GM18505 (cell line): ENCODE data around the gene NT5C2.
"Not testable (repeated sequence)": the region's sequence is repeated elsewhere in the genome, so short reads cannot be mapped to it uniquely, and the experiment has no call there.

Experiments
- ATAC-seq: cut with Tn5 transposase; IDR thresholded peaks from one replicate; pipeline ENCODE4 v1.9.1; 2021; ENCODE audit not compliant: unreplicated experiment
- POLR2A ChIP-seq: IDR thresholded peaks from 4 replicates; pipeline ENCODE4 v1.6.1; 2011; ENCODE audit warnings: borderline replicate concordance; ENCODE audit not compliant: insufficient read depth, insufficient read length; ENCODE audit errors: extremely low read depth

Gene NT5C2

DNA sequence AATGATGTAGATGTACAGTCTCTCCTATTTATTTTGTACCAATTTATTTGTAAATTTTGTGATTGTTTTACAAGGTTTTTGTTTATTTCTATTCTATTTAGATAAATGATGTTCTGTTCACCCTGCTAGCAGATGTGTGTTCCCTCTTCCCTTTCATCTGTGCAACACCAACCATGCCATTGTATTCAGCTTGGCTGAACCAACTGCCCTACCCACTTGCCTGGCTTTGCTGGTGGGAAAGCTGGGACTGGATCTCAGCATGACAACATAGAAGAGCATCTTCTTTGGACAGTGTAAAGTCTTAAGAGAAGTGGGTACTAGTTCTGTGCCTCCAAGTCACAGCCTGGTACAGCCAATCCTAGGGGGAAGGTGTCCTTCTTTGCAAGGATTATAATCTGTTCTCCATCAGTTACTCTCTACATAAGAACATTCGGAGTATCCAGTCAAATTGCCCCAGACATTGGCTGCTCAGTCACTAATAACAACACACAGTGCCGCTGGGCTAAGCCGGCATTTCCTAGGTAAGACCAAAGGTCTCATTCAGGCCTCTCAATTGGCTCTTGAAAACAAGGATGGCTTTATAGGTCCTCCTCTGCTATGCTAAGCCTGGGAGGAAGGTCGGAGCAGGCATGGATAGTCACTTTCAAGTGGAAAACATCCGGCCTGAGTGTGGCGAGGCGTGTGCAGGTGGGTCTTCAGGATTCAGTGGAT lies 109.7 kb downstream of the NT5C2 start:
- no peak for ATAC-seq
- no peak for TF ChIP-seq POLR2A

GRCh38 chr10:103082683-103083082 lies 110.4 kb downstream of the NT5C2 start:
- ATAC-seq, result no peak
- no peak for TF ChIP-seq POLR2A

DNA sequence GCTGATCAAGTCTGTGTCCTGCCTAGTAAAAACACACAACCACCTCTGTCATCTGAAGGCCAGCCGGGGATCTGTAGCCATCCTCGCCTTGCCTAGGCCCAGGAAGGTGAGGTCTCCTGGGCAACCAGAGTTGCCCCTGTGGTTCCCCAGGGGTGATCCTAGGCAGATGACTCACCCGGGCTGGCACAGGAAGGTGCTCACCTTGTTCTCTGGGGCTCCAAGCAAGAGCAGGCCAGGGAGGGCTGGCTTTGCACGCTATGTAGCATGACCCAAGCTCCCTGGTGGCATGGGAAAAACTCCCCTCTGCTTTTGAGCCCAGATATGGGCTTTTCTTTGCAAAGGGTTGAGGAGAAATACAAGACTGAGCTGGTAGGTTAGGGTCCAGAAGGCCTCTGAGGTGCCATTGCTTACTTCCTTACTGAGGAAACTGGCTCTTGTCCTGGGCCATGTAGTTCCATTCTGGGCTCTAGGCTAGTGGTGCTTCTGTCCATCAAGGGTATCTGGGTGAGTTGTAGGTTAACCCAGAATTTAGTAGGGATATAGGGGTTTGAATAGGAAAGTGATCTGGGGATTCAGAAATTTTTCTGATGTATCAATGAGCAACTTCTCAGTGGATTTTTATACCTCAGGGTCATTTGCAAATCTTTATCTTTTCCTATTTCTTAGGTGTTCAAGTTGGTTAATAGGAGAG lies 112.0 kb downstream of the NT5C2 start:
- no peak for TF ChIP-seq POLR2A
- no peak for ATAC-seq

- ATAC-seq, result no peak
- no peak for TF ChIP-seq POLR2A
Observed at GRCh38 chr10:103079946-103080345, 113.1 kb downstream of the NT5C2 start.

DNA sequence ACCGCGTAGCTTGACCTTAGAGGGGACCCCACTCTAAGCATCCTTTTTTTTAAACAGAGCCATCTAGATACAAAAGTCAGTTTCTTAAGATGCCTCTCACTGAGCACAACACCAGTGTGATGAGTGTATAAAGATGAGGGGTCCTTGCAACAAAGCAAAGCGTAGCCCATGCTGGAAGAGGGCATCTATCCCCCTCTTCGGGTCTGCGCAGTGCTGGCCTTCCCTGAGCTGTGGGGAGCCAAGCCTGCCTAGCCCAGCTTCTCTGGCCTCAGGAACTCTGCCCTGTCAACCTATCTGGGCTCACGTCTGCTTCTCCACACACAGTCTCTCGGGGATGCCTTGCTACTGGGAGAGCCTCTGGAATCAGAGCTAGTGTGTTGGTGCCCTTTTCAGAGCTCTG lies 114.0 kb downstream of the NT5C2 start:
- ATAC-seq, result no peak

DNA sequence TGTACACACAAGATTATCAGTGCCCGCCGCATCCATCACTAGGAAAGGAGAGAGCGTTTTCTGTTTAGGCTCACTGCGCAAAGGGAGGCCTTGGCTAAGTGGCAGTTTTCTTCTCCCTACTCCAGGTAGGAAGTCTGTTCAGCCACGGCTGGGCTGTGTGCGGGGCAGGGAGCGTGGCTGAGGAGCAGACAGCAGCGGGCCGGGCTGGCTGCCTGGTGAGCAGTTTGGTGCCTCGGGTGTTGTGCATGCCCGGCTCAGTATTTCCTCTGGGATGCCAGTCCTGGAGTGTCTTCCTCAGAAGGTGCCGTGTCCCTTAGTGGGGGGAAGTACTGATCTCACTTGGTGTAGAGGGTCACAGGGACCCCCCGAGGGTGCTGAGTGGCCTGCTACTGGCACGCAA lies 114.4 kb downstream of the NT5C2 start:
- TF ChIP-seq POLR2A, result no peak
- no peak for ATAC-seq

More for the DNA sequence above, 114.0 kb downstream of the NT5C2 start:
- no peak for TF ChIP-seq POLR2A

GRCh38 chr10:103078309-103078615 lies 114.8 kb downstream of the NT5C2 start:
- ATAC-seq, result no peak
- TF ChIP-seq POLR2A, result no peak

DNA sequence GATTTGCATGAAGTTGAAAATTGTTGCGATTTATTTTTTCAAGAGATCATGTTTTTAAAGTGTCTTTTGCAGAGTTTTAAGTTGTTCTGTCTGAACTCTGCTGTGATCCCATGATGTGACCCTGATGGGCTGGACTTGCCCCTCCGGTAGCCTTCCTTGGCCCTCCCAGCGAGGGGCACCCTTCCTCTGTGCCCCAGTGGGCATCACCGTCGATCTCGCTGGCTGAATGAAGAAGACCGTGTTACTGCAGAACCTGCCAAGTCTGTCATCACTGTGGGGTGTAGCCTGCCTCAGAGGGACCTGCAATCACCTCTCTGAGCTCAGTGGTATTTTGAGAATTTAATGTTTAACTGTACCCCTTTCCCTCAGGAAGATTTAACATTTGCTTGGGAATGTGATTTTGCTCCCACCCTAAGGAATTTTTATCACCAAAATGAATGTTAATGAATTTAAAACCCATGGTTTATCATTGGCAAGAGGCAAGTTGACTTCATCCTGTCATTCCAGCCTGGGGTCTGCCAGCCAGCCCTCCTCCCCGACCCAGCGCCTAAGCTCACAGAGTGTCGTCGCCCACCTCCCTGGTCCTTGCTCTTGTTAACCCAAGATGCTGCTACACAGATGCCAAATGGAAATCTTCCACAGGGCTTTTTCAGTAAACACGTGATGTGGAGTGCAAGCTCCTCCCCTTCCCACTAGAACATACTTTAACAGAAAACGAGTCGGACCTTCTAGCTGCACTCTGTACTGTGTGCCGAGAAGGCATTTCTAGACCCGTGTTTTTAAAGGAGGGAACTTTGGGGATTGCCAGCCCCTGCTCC lies 115.4 kb downstream of the NT5C2 start:
- no peak for ATAC-seq
- no peak for TF ChIP-seq POLR2A

DNA sequence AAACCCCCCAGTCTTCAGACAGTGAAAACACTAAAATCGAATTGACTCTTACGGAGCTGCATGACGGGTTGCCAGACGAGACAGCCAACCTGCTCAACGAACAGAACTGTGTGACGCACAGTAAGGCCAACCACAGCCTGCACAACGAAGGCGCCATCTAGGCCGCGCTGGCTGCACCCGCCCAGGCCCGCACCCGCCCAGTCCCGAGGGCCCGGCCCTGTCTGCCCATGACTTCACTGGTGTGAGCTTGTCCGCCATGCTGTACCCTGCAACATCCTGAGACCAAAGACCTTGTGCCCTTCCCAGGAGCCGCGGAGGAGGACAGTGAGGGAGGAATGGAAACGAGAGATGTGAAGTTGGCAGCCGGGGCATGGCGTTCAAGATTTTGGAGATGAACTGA lies 116.1 kb downstream of the NT5C2 start:
- TF ChIP-seq POLR2A, result no peak
- ATAC-seq, result no peak

DNA sequence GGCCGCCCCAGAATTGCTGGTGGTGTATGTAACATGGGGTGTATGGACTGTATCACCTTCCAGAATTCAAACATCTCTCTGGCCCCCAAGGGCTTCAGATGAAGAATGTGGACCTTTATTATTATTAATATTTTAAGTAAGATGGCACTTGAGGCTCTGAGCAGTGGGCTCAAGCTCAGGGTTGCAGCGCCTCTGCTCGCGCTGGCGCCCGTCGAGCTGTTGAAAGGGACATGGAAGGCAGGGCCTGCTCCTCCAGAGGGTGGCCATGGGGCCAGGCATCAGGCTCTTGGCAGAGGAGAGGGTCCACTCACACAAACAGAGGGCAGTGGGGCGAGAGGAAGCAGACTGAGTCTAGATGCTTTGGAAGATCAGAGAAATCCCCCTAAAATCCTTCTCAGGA lies 120.2 kb downstream of the NT5C2 start:
- TF ChIP-seq POLR2A, result no peak
- ATAC-seq, result no peak

GRCh38 chr10:103072276-103072675 lies 120.8 kb downstream of the NT5C2 start:
- no peak for TF ChIP-seq POLR2A
- ATAC-seq, result no peak

- peak; percentile 54 for ATAC-seq
- no peak for TF ChIP-seq POLR2A
Observed at GRCh38 chr10:103069453-103070331, 123.4 kb downstream of the NT5C2 start.

- TF ChIP-seq POLR2A, result no peak
- no peak for ATAC-seq
Observed at GRCh38 chr10:103067956-103068355, 125.1 kb downstream of the NT5C2 start.

GRCh38 chr10:103067484-103067883 lies 125.6 kb downstream of the NT5C2 start:
- no peak for TF ChIP-seq POLR2A
- no peak for ATAC-seq

- not testable (repeated sequence) for ATAC-seq
Observed at GRCh38 chr10:103067099-103067477, 126.0 kb downstream of the NT5C2 start.
